ENCODE results near the gene COQ5.
"Not testable (repeated sequence)": the region's sequence is repeated elsewhere in the genome, so short reads cannot be mapped to it uniquely, and the experiment has no call there.

COQ5 gene

GRCh38 chr12:120528861-120529525 is at the start of gene COQ5:
COQ5 (minus strand) TSS chr12:120529158; CDS start chr12:120529141, 17 bp downstream.
- in situ Hi-C loops (cut with MboI; ENCODE audit: low sequenced_read_pairs) = no loop called here

DNA sequence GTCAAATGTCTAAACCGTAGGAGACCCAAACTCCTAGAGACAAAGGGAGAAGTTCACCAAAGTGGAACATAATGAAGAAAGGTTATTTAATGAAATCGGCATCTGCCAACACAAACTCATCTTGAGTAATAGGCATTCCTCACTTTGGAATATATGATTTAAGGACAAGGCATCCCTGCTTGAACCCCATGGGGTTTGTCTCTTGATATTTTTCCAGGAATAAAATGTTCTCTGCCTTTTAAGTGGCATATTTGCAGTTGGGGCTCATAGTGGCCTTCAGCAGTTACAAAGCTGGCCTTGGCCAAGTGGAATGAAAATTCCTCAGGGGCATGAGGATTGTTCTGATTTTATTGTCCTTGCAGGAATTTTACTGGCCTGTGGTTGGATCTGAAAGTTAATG is 45.1 kb upstream of the COQ5 start:
- in situ Hi-C loops (cut with MboI; ENCODE audit: low sequenced_read_pairs) = no loop called here

- in situ Hi-C loops (cut with MboI; ENCODE audit: low sequenced_read_pairs) = no loop called here
Observed at GRCh38 chr12:120573560-120573959, 44.6 kb upstream of the COQ5 start.

- in situ Hi-C loops (cut with MboI; ENCODE audit: low sequenced_read_pairs) = no loop called here
Observed at GRCh38 chr12:120571299-120571698, 42.3 kb upstream of the COQ5 start.

DNA sequence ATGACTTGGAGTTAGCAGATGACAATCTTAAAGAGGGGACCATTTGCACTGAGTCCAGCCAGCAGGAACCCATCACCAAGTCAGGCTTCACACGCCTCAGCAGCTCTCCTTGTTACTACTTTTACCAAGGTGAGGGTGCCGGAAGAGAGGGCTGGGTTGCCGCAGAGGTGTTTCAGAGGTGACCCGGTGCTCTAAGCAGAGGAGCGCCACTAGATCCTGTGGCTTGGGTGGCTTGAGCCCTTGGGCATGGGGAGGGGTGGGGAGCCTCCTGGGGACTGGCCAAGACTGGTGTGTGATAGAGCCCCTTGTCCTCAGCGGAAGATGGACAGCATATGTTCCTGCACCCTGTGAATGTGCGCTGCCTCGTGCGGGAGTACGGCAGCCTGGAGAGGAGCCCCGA is 34.5 kb upstream of the COQ5 start:
- in situ Hi-C loops (cut with MboI; ENCODE audit: low sequenced_read_pairs) = no loop called here

DNA sequence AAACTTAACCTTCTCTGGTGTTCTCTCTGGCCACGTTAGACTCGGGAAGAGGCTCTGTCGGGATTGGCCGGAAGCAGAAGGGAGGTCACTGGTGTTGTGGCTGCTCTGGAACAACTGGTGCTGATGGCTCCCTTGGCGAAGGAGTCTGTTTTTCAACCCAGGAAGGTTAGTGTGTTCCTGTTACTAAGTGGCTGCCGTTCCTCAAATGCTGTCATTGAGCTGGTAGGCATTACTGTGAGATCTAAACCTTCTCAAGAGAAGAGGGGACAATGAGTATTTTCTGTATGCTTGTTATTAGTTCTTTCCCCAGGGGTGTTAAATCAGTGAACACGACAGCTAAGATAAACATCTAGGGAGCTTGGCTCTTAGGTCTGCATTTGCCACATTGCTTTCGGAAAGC is 33.9 kb upstream of the COQ5 start:
- in situ Hi-C loops (cut with MboI; ENCODE audit: low sequenced_read_pairs) = no loop called here

GRCh38 chr12:120557589-120557988 is 28.6 kb upstream of the COQ5 start:
- in situ Hi-C loops (cut with MboI; ENCODE audit: low sequenced_read_pairs) = no loop called here

GRCh38 chr12:120554678-120555077 is 25.7 kb upstream of the COQ5 start:
- in situ Hi-C loops (cut with MboI; ENCODE audit: low sequenced_read_pairs) = no loop called here

GRCh38 chr12:120546050-120546386 is 17.1 kb upstream of the COQ5 start:
- in situ Hi-C loops (cut with MboI; ENCODE audit: low sequenced_read_pairs) = no loop called here

- in situ Hi-C loops (cut with MboI; ENCODE audit: low sequenced_read_pairs) = no loop called here
Observed at GRCh38 chr12:120544691-120545090, 15.7 kb upstream of the COQ5 start.

DNA sequence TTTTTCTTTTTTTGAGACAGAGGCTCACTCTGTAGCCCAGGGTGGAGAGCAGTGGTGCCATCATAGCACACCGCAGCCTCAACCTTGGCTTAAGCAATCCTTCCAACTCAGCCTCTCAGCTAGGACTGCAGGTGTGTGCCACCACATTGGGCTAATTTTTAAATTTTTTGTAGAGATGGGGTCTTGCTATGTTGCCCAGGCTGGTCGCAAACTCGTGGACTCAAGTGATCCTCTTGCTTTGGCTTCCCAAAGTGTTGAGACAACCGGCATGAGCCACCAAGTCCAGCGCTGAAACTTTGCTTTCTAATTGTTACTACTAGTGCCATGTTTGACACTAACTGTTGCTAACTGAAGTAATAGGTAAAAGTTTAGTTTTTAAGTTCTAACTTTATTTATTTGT is 13.2 kb upstream of the COQ5 start:
- in situ Hi-C loops (cut with MboI; ENCODE audit: low sequenced_read_pairs) = no loop called here

DNA sequence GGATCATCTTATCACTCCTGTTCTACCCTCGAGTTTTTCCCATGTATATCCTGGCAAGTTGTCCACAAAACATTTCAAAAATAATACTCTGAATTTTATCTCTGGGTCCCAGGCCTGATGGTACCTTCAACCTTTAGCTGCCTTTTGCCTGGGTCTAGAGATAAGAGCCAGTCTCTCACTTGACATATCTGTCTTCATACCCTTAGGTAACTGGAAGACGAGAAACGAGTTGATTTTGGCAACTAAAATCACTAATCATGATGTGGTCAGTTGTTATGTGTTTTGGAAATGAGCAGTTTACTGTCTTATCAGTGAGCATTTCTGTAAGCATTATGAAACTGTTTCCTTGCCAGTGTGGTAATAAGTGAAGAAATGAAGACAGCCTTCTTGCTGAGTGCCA is 11.5 kb upstream of the COQ5 start:
- in situ Hi-C loops (cut with MboI; ENCODE audit: low sequenced_read_pairs) = no loop called here

- in situ Hi-C loops (cut with MboI; ENCODE audit: low sequenced_read_pairs) = no loop called here
Observed at GRCh38 chr12:120539303-120539702, 10.3 kb upstream of the COQ5 start.

DNA sequence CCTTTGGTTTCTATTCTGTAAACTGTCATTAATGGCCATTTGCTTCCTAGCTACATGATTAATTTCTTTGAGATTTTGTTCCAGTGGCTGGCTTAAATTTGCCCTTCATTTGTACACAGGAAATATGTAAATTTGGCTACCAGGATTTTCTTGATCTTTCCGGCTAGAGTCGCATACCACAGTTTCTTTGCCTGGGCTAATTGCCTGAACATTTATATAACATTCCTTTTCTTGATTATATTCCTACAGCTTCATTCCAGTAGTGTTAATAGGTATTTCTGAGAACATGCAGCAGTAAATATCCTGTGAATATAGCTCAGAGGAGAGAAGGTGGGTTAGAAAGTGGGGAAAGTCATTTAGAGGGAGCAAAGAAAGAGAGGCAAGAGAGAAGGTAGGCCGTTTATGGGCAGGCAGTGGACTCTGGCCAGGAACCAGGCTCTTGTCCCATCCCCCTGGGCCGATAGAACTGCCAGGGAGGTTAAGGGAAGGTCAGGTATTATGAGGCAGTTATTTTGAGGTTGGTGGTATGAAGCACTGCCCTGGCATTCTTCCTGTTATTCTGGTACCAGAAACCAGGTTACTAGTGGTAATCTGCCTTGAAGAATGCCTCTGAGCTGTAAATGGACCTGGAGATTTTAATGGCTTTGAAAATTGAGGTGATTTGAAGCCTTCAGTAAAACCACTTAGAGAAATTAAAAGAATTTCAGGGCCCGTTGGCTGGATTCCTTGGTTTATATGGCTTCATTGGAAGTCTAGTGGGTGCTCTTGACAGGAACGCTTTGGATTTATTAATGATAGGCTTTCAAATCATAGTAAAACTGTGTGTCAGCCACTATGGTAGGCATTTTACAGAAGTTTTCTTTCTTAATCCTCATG is 9.6 kb upstream of the COQ5 start:
- in situ Hi-C loops (cut with MboI; ENCODE audit: low sequenced_read_pairs) = no loop called here

DNA sequence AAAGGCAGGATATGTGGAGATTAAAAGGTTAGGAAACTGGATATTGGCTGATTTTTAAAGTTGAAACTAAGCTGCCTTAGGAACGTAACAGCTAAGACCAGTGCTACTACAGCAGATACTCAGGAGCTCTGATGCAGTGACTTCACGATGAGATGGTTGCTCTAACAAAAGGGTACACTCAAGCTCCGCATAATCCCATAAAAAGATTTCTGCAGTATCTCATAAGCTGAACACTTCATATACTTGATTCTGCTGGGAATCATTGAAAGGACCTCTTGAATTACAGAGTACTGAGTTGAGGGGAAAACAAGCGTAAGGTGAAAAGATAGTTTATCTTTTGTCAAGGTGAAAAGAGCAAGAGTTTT is 8.9 kb upstream of the COQ5 start:
- in situ Hi-C loops (cut with MboI; ENCODE audit: low sequenced_read_pairs) = no loop called here

DNA sequence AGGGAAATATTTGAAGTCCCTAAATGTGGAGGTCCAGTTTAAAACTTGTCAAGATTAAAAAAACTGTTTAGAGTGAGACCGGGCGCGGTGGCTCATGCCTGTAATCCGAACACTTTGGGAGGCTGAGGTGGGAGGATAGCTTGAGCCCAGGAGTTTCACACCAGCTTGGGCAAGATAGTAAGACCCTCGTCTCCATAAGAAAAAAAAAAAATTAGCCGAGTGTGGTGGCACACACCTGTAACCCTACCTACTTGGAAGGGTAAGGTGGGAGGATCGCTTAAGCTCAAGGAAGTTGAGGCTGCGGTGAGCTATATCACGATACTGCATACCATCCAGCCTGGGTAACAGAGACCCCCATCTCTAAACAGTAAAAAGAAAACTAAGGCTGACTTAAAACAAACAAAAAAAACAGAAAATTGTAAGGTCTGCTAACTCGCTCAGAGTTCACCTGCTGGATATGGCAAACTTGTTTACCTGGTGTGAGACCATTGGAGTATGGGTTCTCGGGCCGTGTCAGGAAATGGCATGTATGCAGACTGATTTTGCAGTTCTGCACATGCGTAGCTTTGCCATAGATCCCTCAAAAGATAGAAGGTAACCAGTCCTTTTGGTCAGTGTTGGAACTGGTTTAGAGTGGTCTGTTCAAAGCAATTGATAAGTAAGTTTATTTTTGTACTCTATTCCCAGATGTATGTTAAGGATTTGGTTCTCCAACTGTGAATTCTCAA is 7.3 kb upstream of the COQ5 start:
- in situ Hi-C loops (cut with MboI; ENCODE audit: low sequenced_read_pairs) = no loop called here

- in situ Hi-C loops (cut with MboI; ENCODE audit: low sequenced_read_pairs) = no loop called here
Observed at GRCh38 chr12:120534703-120535655, 6.0 kb upstream of the COQ5 start.

DNA sequence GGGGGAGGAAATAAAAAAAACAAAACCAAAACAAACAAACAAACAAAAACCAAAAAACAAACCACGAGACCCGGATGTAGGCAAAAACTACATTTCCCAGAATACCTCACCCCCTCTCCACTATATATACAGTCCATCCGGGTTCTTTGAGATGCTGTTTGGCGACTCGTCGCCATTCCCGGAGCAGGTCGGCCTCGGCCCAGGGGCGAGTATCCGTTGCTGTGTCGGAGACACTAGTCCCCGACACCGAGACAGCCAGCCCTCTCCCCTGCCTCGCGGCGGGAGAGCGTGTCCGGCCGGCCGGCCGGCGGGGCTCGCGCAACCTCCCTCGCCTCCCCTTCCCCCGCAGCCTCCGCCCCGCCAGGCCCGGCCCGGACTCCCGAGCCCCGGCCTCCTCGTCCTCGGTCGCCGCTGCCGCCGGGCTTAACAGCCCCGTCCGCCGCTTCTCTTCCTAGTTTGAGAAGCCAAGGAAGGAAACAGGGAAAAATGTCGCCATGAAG is 5.3 kb upstream of the COQ5 start, which contains the start of gene RNF10:
TSS of gene RNF10 (plus strand) at position 154 of the 500 bp plus-strand sequence. CDS start 456 bp downstream, outside the sequence.
- in situ Hi-C loops (cut with MboI; ENCODE audit: low sequenced_read_pairs) = no loop called here

GRCh38 chr12:120532701-120533238 is 3.8 kb upstream of the COQ5 start:
- in situ Hi-C loops (cut with MboI; ENCODE audit: low sequenced_read_pairs) = no loop called here

DNA sequence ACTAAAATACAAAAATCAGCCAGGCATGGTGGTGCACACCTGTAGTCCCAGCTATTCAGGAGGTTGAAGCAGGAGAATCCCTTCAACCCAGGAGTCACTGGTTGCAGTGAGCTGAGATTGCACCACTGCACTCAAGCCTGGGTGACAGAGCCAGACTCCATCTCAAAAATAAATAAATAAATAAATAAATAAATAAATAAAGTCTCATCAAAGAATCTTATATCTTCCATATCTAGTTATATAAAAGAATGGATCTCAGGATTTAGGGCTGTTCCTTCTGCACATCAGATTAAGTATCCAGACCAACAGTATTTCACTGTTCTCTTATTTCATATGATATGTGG is 1.4 kb upstream of the COQ5 start:
- in situ Hi-C loops (cut with MboI; ENCODE audit: low sequenced_read_pairs) = not testable (repeated sequence)
